A673 (cell line): ENCODE results near the gene PDGFD. TPM values are rescaled to one million over a fixed set of nuclear protein-coding genes. Genes with fewer than 3 reads are reported as not detected.
A peak's percentile ranks its signal among the peaks of the same experiment; 100 is the strongest.

Source experiments
- BruUV-seq: library from RNA; stranded (reverse); fragments of 400-500 nt; replicated peaks from 2 replicates; lab custom pipeline; 2021; lab: Mats Ljungman, UMichigan
- CTCF ChIA-PET: fragments of 300-600 bp; sonication (Branson Sonifier 250); formaldehyde crosslinking; loops from one replicate; lab custom pipeline; 2022; ENCODE audit warnings: antibody characterized with exemption; lab: Charles Lee
- POLR2A ChIA-PET: fragments of 300-600 bp; sonication (Branson Sonifier 250); formaldehyde crosslinking; loops from one replicate; lab custom pipeline; 2022; ENCODE audit warnings: antibody characterized with exemption; ENCODE audit not compliant: low non-redundant PET; lab: Charles Lee
- DNase-seq: peaks from one replicate; pipeline ENCODE4 v3.0.0-alpha.2; 2015; ENCODE audit warnings: low spot score
- H3K27ac ChIP-seq: fragments of 200-600 bp; sonication (generic); 2 replicates; pipeline ENCODE4 v1.5.1; 2016; ENCODE audit warnings: mixed run types, low read depth, mild to moderate bottlenecking, mixed read lengths, antibody characterized with exemption, low read length; ENCODE audit not compliant: poor library complexity, severe bottlenecking
- H3K27me3 ChIP-seq: fragments of 200-600 bp; sonication (generic); replicated peaks from 2 replicates; pipeline ENCODE4 v1.6.1; 2017; ENCODE audit warnings: mixed run types, low read depth, mild to moderate bottlenecking, mixed read lengths, antibody characterized with exemption, low read length; ENCODE audit not compliant: insufficient read depth, poor library complexity
- H3K36me3 ChIP-seq: fragments of 200-600 bp; sonication (generic); 2 replicates; pipeline ENCODE4 v1.6.1; 2016; ENCODE audit warnings: mixed run types, mild to moderate bottlenecking, mixed read lengths, antibody characterized with exemption, low read length; ENCODE audit not compliant: insufficient read depth, poor library complexity, severe bottlenecking
- H3K4me1 ChIP-seq: fragments of 200-600 bp; sonication (generic); 2 replicates; pipeline ENCODE4 v1.6.1; 2017; ENCODE audit warnings: mixed run types, mild to moderate bottlenecking, mixed read lengths, antibody characterized with exemption, low read length; ENCODE audit not compliant: insufficient read depth, poor library complexity, severe bottlenecking
- H3K4me3 ChIP-seq: fragments of 200-600 bp; sonication (generic); 2 replicates; pipeline ENCODE4 v1.5.1; 2016; ENCODE audit warnings: low read depth, mixed run types, mild to moderate bottlenecking, mixed read lengths, low read length; ENCODE audit not compliant: poor library complexity, severe bottlenecking
- H3K9me3 ChIP-seq: fragments of 200-600 bp; sonication (generic); 2 replicates; pipeline ENCODE4 v1.6.1; 2016; ENCODE audit warnings: mixed run types, low read depth, mild to moderate bottlenecking, mixed read lengths, antibody characterized with exemption, low read length; ENCODE audit not compliant: poor library complexity, severe bottlenecking
- CTCF ChIP-seq: fragments of 300-800, 200-600 bp; sonication (generic); conservative IDR thresholded peaks from 2 replicates; pipeline ENCODE4 v1.5.1; 2017; ENCODE audit warnings: low read depth, mild to moderate bottlenecking, antibody characterized with exemption, low read length, moderate library complexity, mixed read lengths
- EZH2 ChIP-seq: fragments of 200-600 bp; sonication (generic); IDR thresholded peaks from 2 replicates; pipeline ENCODE4 v1.6.1; 2017; ENCODE audit warnings: borderline replicate concordance, low read depth, mild to moderate bottlenecking, mixed read lengths, antibody characterized with exemption, low read length; ENCODE audit not compliant: poor library complexity, severe bottlenecking
- intact Hi-C: fragments of 100-400 bp; cut with micrococcal nuclease; formaldehyde crosslinking; loops from one replicate; pipeline ENCODE4 v1.10.0; 2022; ENCODE audit not compliant: unreplicated experiment
- total RNA-seq: library from RNA; stranded (reverse); gene quantifications from 2 replicates; pipeline ENCODE4 v1.2.3, GENCODE V29; 2021

PDGFD gene
- total RNA-seq, 1 experiment from 2014 or later = 6.1 TPM

- H3K27ac ChIP-seq = peak overlapping the region; percentile 57
Observed at GRCh38 chr11:103907548-103908455, 256.1 kb downstream of the PDGFD start.

GRCh38 chr11:103907136-103907535 is 256.8 kb downstream of the PDGFD start:
- ChIA-PET POLR2A (no interaction called here), CTCF (interaction anchor here (1.6 kb wide), 1 partner anchor 225 kb away, joined by 6 read pairs; no protein-coding TSS in a partner anchor)
- BruUV-seq = no TSS peak
- Histone ChIP-seq H3K4me3 (no peak overlapping the region), H3K27ac (no peak overlapping the region), H3K4me1 (peaks cover 19% of the 10 kb centered on the region), H3K27me3 (no peaks in the 10 kb centered on the region), H3K36me3 (no peaks in the 10 kb centered on the region), H3K9me3 (no peaks in the 10 kb centered on the region)
- intact Hi-C loops = loop anchor here (5.0 kb wide), 1 partner anchor 225 kb away; no protein-coding TSS in a partner anchor
- DNase-seq = no peak
- TF ChIP-seq EZH2 = no peak
- TF ChIP-seq CTCF = no peak

More at GRCh38 chr11:103907548-103908455, 256.1 kb downstream of the PDGFD start:
- H3K4me3 ChIP-seq = no peak overlapping the region
- H3K9me3 ChIP-seq = no peaks in the 10 kb centered on the region
- H3K4me1 ChIP-seq = peaks cover 19% of the 10 kb centered on the region
- ChIA-PET POLR2A (interaction anchor here (0.6 kb wide), 2 partner anchors 394 to 1262 kb away, joined by 3 read pairs; no protein-coding TSS in a partner anchor), CTCF (interaction anchor here (1.6 kb wide), 1 partner anchor 226 kb away, joined by 6 read pairs; no protein-coding TSS in a partner anchor)
- no peaks in the 10 kb centered on the region for H3K27me3 ChIP-seq
- BruUV-seq = TSS peak; percentile 51
- no peaks in the 10 kb centered on the region for H3K36me3 ChIP-seq
- DNase-seq = peak; percentile 92
- TF ChIP-seq EZH2 (no peak), CTCF (no peak)
- intact Hi-C loops = loop anchor here (5.0 kb wide), 1 partner anchor 226 kb away; no protein-coding TSS in a partner anchor

GRCh38 chr11:103906291-103906867 is 257.6 kb downstream of the PDGFD start:
- Histone ChIP-seq H3K9me3 (no peaks in the 10 kb centered on the region), H3K36me3 (no peaks in the 10 kb centered on the region), H3K4me1 (peaks cover 19% of the 10 kb centered on the region), H3K27me3 (no peaks in the 10 kb centered on the region), H3K27ac (no peak overlapping the region), H3K4me3 (no peak overlapping the region)
- no TSS peak for BruUV-seq
- POLR2A ChIA-PET = no interaction called here
- CTCF ChIA-PET = no interaction called here
- intact Hi-C loops = loop anchor here (5.0 kb wide), 1 partner anchor 224 kb away; no protein-coding TSS in a partner anchor
- TF ChIP-seq CTCF (no peak), EZH2 (no peak)
- no peak for DNase-seq
